H9 (cell line): ENCODE measurements around the gene ZNF831. TPM values are rescaled to one million over a fixed set of nuclear protein-coding genes. Genes with fewer than 3 reads are reported as not detected.

Source experiments
- DNase-seq: peaks from one replicate; pipeline ENCODE4 v3.0.0-alpha.2; 2017
- H2AFZ ChIP-seq: one replicate; pipeline ENCODE4 v1.6.1; 2013; ENCODE audit warnings: mild to moderate bottlenecking, low read length, control low read depth, moderate library complexity
- H2AK5ac ChIP-seq: 2 replicates; pipeline ENCODE4 v1.6.1; 2013; ENCODE audit warnings: low read length, control low read depth, mixed read lengths; ENCODE audit not compliant: insufficient read length
- H2BK120ac ChIP-seq: one replicate; pipeline ENCODE4 v1.6.1; 2013; ENCODE audit warnings: low read depth, mild to moderate bottlenecking, low read length, control low read depth, inconsistent platforms; ENCODE audit not compliant: poor library complexity, severe bottlenecking
- H2BK12ac ChIP-seq: 2 replicates; pipeline ENCODE4 v1.6.1; 2013; ENCODE audit warnings: low read length, control low read depth, mixed read lengths, low read depth; ENCODE audit not compliant: insufficient read length
- H2BK15ac ChIP-seq: 2 replicates; pipeline ENCODE4 v1.6.1; 2013; ENCODE audit warnings: low read depth, low read length, control low read depth
- H2BK20ac ChIP-seq: one replicate; pipeline ENCODE4 v1.6.1; 2013; ENCODE audit warnings: low read depth, mild to moderate bottlenecking, low read length, control low read depth, inconsistent platforms; ENCODE audit not compliant: poor library complexity, severe bottlenecking
- H2BK5ac ChIP-seq: 2 replicates; pipeline ENCODE4 v1.6.1; 2013; ENCODE audit warnings: low read length, control low read depth, mixed read lengths; ENCODE audit not compliant: insufficient read length
- H3K14ac ChIP-seq: 2 replicates; pipeline ENCODE4 v1.6.1; 2013; ENCODE audit warnings: low read length, control low read depth; ENCODE audit not compliant: insufficient read depth
- H3K18ac ChIP-seq: 2 replicates; pipeline ENCODE4 v1.6.1; 2013; ENCODE audit warnings: low read depth, mild to moderate bottlenecking, mixed read lengths, low read length, control low read depth; ENCODE audit not compliant: insufficient read length
- H3K23ac ChIP-seq: 2 replicates; pipeline ENCODE4 v1.6.1; 2013; ENCODE audit warnings: low read length, control low read depth, mixed read lengths, low read depth; ENCODE audit not compliant: insufficient read length
- H3K23me2 ChIP-seq: 2 replicates; pipeline ENCODE4 v1.6.1; 2013; ENCODE audit warnings: low read depth, mild to moderate bottlenecking, mixed read lengths, low read length, control low read depth; ENCODE audit not compliant: insufficient read length, poor library complexity, severe bottlenecking
- H3K27ac ChIP-seq: 2 replicates; pipeline ENCODE4 v1.5.1; 2013; ENCODE audit warnings: low read length, control low read depth, mixed read lengths, low read depth; ENCODE audit not compliant: insufficient read length
- H3K27me3 ChIP-seq: 2 replicates; pipeline ENCODE4 v1.6.1; 2013; ENCODE audit warnings: low read length, control low read depth, inconsistent platforms; ENCODE audit not compliant: insufficient read depth
- H3K4ac ChIP-seq: 2 replicates; pipeline ENCODE4 v1.6.1; 2013; ENCODE audit warnings: low read depth, mild to moderate bottlenecking, control low read depth, inconsistent platforms, low read length, moderate library complexity
- H3K4me1 ChIP-seq: 2 replicates; pipeline ENCODE4 v1.6.1; 2013; ENCODE audit warnings: low read length, control low read depth, inconsistent platforms; ENCODE audit not compliant: insufficient read depth
- H3K4me2 ChIP-seq: 2 replicates; pipeline ENCODE4 v1.6.1; 2013; ENCODE audit warnings: low read length, control low read depth, mixed read lengths; ENCODE audit not compliant: insufficient read length, insufficient read depth
- H3K56ac ChIP-seq: 2 replicates; pipeline ENCODE4 v1.6.1; 2013; ENCODE audit warnings: low read depth, mild to moderate bottlenecking, mixed read lengths, low read length, control low read depth; ENCODE audit not compliant: insufficient read length
- H3K79me1 ChIP-seq: 2 replicates; pipeline ENCODE4 v1.6.1; 2013; ENCODE audit warnings: low read depth, mild to moderate bottlenecking, moderate library complexity, low read length, control low read depth, inconsistent platforms; ENCODE audit not compliant: insufficient read depth, poor library complexity, severe bottlenecking
- H3K79me2 ChIP-seq: 2 replicates; pipeline ENCODE4 v1.6.1; 2013; ENCODE audit warnings: low read length, control low read depth, inconsistent platforms; ENCODE audit not compliant: insufficient read depth
- H3K9ac ChIP-seq: 2 replicates; pipeline ENCODE4 v1.6.1; 2013; ENCODE audit warnings: low read length, control low read depth, mixed read lengths; ENCODE audit not compliant: insufficient read length; ENCODE audit errors: extremely low read depth
- H3K9me3 ChIP-seq: one replicate; pipeline ENCODE4 v1.6.1; 2013; ENCODE audit warnings: low read depth, low read length, inconsistent platforms; ENCODE audit not compliant: control insufficient read depth
- H3T11ph ChIP-seq: one replicate; pipeline ENCODE4 v1.6.1; 2013; ENCODE audit warnings: mild to moderate bottlenecking, low read length, control low read depth, inconsistent platforms
- H4K20me1 ChIP-seq: one replicate; pipeline ENCODE4 v1.6.1; 2013; ENCODE audit not compliant: control insufficient read depth, insufficient read length, insufficient read depth
- H4K5ac ChIP-seq: 2 replicates; pipeline ENCODE4 v1.6.1; 2013; ENCODE audit warnings: low read depth, mild to moderate bottlenecking, mixed read lengths, low read length, control low read depth; ENCODE audit not compliant: insufficient read length
- H4K8ac ChIP-seq: replicated peaks from 2 replicates; pipeline ENCODE4 v1.6.1; 2013; ENCODE audit warnings: low read length, control low read depth, mixed read lengths, low read depth; ENCODE audit not compliant: insufficient read length
- H4K91ac ChIP-seq: 2 replicates; pipeline ENCODE4 v1.6.1; 2013; ENCODE audit warnings: low read depth, mild to moderate bottlenecking, moderate library complexity, mixed read lengths, low read length, control low read depth; ENCODE audit not compliant: insufficient read length
- H3K27ac Mint-ChIP-seq, 3 experiments: 2 replicates in 2 of 3; 3 replicates in 1 of 3; pipeline ENCODE4 v1.8.0; 2020 to 2021; ENCODE audit warnings: mixed read lengths in 3 of 3, mild to moderate bottlenecking in 1 of 3, moderate library complexity in 1 of 3
- H3K27me3 Mint-ChIP-seq: 2 replicates; pipeline ENCODE4 v1.8.0; 2021; ENCODE audit warnings: low read depth, mild to moderate bottlenecking, moderate library complexity, mixed read lengths
- H3K36me3 Mint-ChIP-seq, 3 experiments: 2 replicates in 2 of 3; 3 replicates in 1 of 3; pipeline ENCODE4 v1.8.0; 2020 to 2021; ENCODE audit warnings: low read depth in 3 of 3, mixed read lengths in 3 of 3; ENCODE audit not compliant: insufficient read depth in 1 of 3
- H3K4me1 Mint-ChIP-seq, 2 experiments: 2 replicates each; pipeline ENCODE4 v1.8.0; 2020; ENCODE audit warnings: mixed read lengths in 2 of 2
- H3K4me3 Mint-ChIP-seq, 2 experiments: 2 replicates in 1 of 2; 3 replicates in 1 of 2; pipeline ENCODE4 v1.8.0; 2020 to 2021; ENCODE audit warnings: mild to moderate bottlenecking in 2 of 2, mixed read lengths in 2 of 2, moderate library complexity in 1 of 2
- H3K9me3 Mint-ChIP-seq, 2 experiments: 2 replicates in 1 of 2; 3 replicates in 1 of 2; pipeline ENCODE4 v1.8.0; 2020; ENCODE audit warnings: mild to moderate bottlenecking in 2 of 2, mixed read lengths in 2 of 2, moderate library complexity in 1 of 2
- WGBS: extraction: QIAGEN DNeasy Blood & Tissue Kit; methylation state at CpG from one replicate; pipeline ENCODE4 v1.1.7; 2013; ENCODE audit warnings: missing lambda C conversion rate, low lambda C conversion rate, mixed read lengths; ENCODE audit not compliant: insufficient read length; ENCODE audit errors: extremely low coverage; 5-methylcytosine and 5-hydroxymethylcytosine counted together
- total RNA-seq: library from RNA; stranded (reverse); gene quantifications from 2 replicates; pipeline ENCODE4 v1.2.1, GENCODE V29; 2021
- TF ChIP-seq, protein P1 (sequence below): fragments of 200-600 bp; sonication (generic); conservative IDR thresholded peaks from 3 replicates; pipeline ENCODE4 v1.8.0; 2021; ENCODE audit warnings: antibody characterized with exemption, mild to moderate bottlenecking

ZNF831 gene
- total RNA-seq, 1 experiment from 2014 or later, result not detected

DNA sequence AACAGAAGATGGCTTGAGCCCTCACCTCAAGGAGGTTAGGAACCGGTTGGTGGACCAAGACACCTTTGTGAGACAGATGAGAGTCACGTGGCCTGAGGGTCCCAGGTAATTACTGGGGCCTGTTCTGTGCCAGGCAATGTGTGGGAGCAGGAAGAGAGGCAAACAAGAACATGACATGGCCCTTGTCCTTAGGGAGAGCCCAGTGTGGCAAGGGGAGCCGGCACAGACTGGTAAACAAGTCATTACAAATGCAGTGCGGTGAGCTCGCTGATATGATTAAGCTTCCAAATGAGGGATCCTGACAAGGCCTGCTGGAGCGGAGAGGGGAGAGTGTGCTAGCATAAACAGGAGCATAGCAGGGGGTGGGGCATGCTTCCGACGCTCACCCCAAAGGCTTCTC, 55.6 kb downstream of the ZNF831 start:
- no peak overlapping the region for H4K5ac ChIP-seq
- H3K56ac ChIP-seq, result no peak overlapping the region
- no peaks in the 10 kb centered on the region for H3K79me1 ChIP-seq
- peaks cover 5% of the 10 kb centered on the region for H3K23me2 ChIP-seq
- H3K27me3 ChIP-seq, result peaks cover 1% of the 10 kb centered on the region; the same call in 1 of the 2 replicates
- H2AFZ ChIP-seq, result no peak overlapping the region
- H3K79me2 ChIP-seq, result no peaks in the 10 kb centered on the region
- H2BK12ac ChIP-seq, result no peak overlapping the region
- no peak overlapping the region for H3K4me2 ChIP-seq
- Mint-ChIP-seq H3K27me3 (peaks cover 58% of the 10 kb centered on the region), H3K4me3 (no peak overlapping the region), H3K4me1 (peaks cover 38 to 45% of the 10 kb centered on the region in 2 experiments), H3K9me3 (no peaks in the 10 kb centered on the region; a peak in 1 of 5 replicates), H3K36me3 (no peaks in the 10 kb centered on the region; a peak in 1 of 7 replicates), H3K27ac (no peak overlapping the region)
- no peak overlapping the region for H2BK120ac ChIP-seq
- H4K8ac ChIP-seq, result no peak overlapping the region
- no peak overlapping the region for H2BK15ac ChIP-seq
- no peak overlapping the region for H2BK20ac ChIP-seq
- no peak overlapping the region for H2BK5ac ChIP-seq
- 0 out of 2 replicates have a peak, but pooled peaks cover 4% of the 10 kb centered on the region for H3K4me1 ChIP-seq
- TF ChIP-seq, protein P1, sequence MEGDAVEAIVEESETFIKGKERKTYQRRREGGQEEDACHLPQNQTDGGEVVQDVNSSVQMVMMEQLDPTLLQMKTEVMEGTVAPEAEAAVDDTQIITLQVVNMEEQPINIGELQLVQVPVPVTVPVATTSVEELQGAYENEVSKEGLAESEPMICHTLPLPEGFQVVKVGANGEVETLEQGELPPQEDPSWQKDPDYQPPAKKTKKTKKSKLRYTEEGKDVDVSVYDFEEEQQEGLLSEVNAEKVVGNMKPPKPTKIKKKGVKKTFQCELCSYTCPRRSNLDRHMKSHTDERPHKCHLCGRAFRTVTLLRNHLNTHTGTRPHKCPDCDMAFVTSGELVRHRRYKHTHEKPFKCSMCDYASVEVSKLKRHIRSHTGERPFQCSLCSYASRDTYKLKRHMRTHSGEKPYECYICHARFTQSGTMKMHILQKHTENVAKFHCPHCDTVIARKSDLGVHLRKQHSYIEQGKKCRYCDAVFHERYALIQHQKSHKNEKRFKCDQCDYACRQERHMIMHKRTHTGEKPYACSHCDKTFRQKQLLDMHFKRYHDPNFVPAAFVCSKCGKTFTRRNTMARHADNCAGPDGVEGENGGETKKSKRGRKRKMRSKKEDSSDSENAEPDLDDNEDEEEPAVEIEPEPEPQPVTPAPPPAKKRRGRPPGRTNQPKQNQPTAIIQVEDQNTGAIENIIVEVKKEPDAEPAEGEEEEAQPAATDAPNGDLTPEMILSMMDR, result no peak
- no peak overlapping the region for H3T11ph ChIP-seq
- no peak overlapping the region for H3K27ac ChIP-seq
- no peak overlapping the region for H2AK5ac ChIP-seq
- H3K9me3 ChIP-seq, result no peaks in the 10 kb centered on the region
- no peak overlapping the region for H3K18ac ChIP-seq
- H3K4ac ChIP-seq, result no peak overlapping the region
- H4K91ac ChIP-seq, result no peak overlapping the region
- no CpG with 5 or more reads among the region's 8 CpGs for WGBS
- DNase-seq, result no peak
- H4K20me1 ChIP-seq, result no peaks in the 10 kb centered on the region
- no peak overlapping the region for H3K23ac ChIP-seq
- no peak overlapping the region for H3K14ac ChIP-seq
- H3K9ac ChIP-seq, result no peak overlapping the region
